Suprapubic skin (tissue), 4 donors: ENCODE data around the gene RARRES1. TPM values are rescaled to one million over a fixed set of nuclear protein-coding genes. Genes with fewer than 3 reads are reported as not detected.

ENCODE experiments used
- DNase-seq, 2 donors: peaks; one replicate each; pipeline ENCODE4 v3.0.0-alpha.2; 2019; ENCODE audit warnings: low spot score in 2 of 2
- H3K27ac ChIP-seq: fragments of 200-600 bp; sonication (generic); one replicate; pipeline ENCODE4 v1.5.1; 2019
- H3K27me3 ChIP-seq: fragments of 200-600 bp; sonication (generic); one replicate; pipeline ENCODE4 v1.5.1; 2019
- H3K36me3 ChIP-seq: fragments of 200-600 bp; sonication (generic); one replicate; pipeline ENCODE4 v1.5.1; 2019
- H3K4me1 ChIP-seq: fragments of 200-600 bp; sonication (generic); one replicate; pipeline ENCODE4 v1.5.1; 2019
- H3K4me3 ChIP-seq: fragments of 200-600 bp; sonication (generic); one replicate; pipeline ENCODE4 v1.5.1; 2019; ENCODE audit warnings: mild to moderate bottlenecking
- H3K9me3 ChIP-seq: fragments of 200-600 bp; sonication (generic); one replicate; pipeline ENCODE4 v1.5.1; 2019
- EP300 ChIP-seq: sonication (generic); formaldehyde crosslinking; IDR thresholded peaks from one replicate; pipeline ENCODE4 v1.6.1; 2017; ENCODE audit warnings: antibody characterized with exemption
- POLR2A ChIP-seq, 2 donors: fragments of 450-650 bp; IDR thresholded peaks; one replicate each; pipeline ENCODE4 v1.6.1; 2017; ENCODE audit warnings: antibody characterized with exemption in 2 of 2, mild to moderate bottlenecking in 2 of 2, moderate library complexity in 2 of 2
- POLR2AphosphoS5 ChIP-seq, 3 donors: sonication (generic); formaldehyde crosslinking; IDR thresholded peaks; one replicate each; pipeline ENCODE4 v1.6.1; 2017; ENCODE audit warnings: antibody characterized with exemption in 3 of 3
- WGBS: methylation state at CpG from one replicate; pipeline ENCODE4 v1.1.5; 2018; 5-methylcytosine and 5-hydroxymethylcytosine counted together
- total RNA-seq, 4 donors: library from RNA; depleted of rRNA; stranded (reverse); fragments of >200 nt; gene quantifications; one replicate each; pipeline ENCODE4 v1.1.0, GENCODE V29; 2016
- TF ChIP-seq, protein P1 (sequence below), 2 donors: fragments of 200-600 bp in 1 of 2; fragments of 450-650 bp in 1 of 2; sonication (generic) in 1 of 2; IDR thresholded peaks; one replicate each; pipeline ENCODE4 v1.5.1; 2016 to 2019; ENCODE audit warnings: antibody characterized with exemption in 2 of 2, mild to moderate bottlenecking in 1 of 2, moderate library complexity in 1 of 2

The RARRES1 gene
- total RNA-seq, 4 donors from 2014 or later: 5.6 to 23.4 (median 19.5) TPM

- TF ChIP-seq, protein P1, sequence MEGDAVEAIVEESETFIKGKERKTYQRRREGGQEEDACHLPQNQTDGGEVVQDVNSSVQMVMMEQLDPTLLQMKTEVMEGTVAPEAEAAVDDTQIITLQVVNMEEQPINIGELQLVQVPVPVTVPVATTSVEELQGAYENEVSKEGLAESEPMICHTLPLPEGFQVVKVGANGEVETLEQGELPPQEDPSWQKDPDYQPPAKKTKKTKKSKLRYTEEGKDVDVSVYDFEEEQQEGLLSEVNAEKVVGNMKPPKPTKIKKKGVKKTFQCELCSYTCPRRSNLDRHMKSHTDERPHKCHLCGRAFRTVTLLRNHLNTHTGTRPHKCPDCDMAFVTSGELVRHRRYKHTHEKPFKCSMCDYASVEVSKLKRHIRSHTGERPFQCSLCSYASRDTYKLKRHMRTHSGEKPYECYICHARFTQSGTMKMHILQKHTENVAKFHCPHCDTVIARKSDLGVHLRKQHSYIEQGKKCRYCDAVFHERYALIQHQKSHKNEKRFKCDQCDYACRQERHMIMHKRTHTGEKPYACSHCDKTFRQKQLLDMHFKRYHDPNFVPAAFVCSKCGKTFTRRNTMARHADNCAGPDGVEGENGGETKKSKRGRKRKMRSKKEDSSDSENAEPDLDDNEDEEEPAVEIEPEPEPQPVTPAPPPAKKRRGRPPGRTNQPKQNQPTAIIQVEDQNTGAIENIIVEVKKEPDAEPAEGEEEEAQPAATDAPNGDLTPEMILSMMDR (IDR thresholded peaks at IDR 0.05): no peak
- TF ChIP-seq POLR2A (IDR thresholded peaks at IDR 0.05): no peak
- TF ChIP-seq POLR2AphosphoS5 (IDR thresholded peaks at IDR 0.05): no peak
- TF ChIP-seq EP300: no peak
- H3K36me3 ChIP-seq: peaks cover 24% of the 10 kb centered on the region
- DNase-seq: no peak
- H3K4me3 ChIP-seq: peak overlapping the region; percentile 63
- no peaks in the 10 kb centered on the region for H3K27me3 ChIP-seq
- peaks cover 15% of the 10 kb centered on the region for H3K4me1 ChIP-seq
- H3K9me3 ChIP-seq: no peaks in the 10 kb centered on the region
- 13% methylated on average over 6 of the region's 6 CpGs for WGBS
- H3K27ac ChIP-seq: peak overlapping the region; percentile 82
These were observed 60.4 kb downstream of the RARRES1 start for GRCh38 chr3:158671821-158672214.

GRCh38 chr3:158668506-158668905, 63.8 kb downstream of the RARRES1 start:
- Histone ChIP-seq H3K27ac (no peak overlapping the region), H3K36me3 (peaks cover 51% of the 10 kb centered on the region), H3K9me3 (no peaks in the 10 kb centered on the region), H3K4me1 (peaks cover 15% of the 10 kb centered on the region), H3K4me3 (no peak overlapping the region), H3K27me3 (no peaks in the 10 kb centered on the region)
- 90% methylated on average over 2 of the region's 2 CpGs for WGBS
- TF ChIP-seq POLR2AphosphoS5 (IDR thresholded peaks at IDR 0.05) (no peak), EP300 (no peak), POLR2A (IDR thresholded peaks at IDR 0.05) (no peak)
- TF ChIP-seq, protein P1 (IDR thresholded peaks at IDR 0.05): no peak
- no peak for DNase-seq

DNA sequence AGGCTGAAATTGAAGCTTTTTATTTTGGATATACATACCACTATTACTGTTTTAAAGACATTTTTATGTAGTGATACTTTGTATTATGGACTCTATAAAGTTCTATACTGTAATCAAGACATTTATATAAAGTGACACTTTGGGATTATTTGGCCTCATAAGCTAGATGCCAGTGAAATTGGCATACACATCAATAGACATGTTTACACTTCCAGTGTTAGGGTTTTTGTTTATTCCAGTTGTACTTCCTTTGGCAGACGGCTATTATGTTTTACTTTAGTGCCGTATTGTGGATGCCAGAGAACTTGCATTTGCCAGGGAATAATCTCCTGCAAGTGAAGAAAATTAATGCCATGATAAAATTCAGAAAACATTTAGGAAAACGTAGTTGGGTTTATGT, 65.8 kb downstream of the RARRES1 start:
- Histone ChIP-seq H3K9me3 (no peaks in the 10 kb centered on the region), H3K27me3 (no peaks in the 10 kb centered on the region), H3K36me3 (peaks cover 68% of the 10 kb centered on the region), H3K27ac (no peak overlapping the region), H3K4me1 (peaks cover 3% of the 10 kb centered on the region), H3K4me3 (no peak overlapping the region)
- whole genome bisulfite sequencing: 78% methylated on average over 3 of the region's 3 CpGs
- no peak for DNase-seq
- TF ChIP-seq POLR2A (IDR thresholded peaks at IDR 0.05): no peak
- no peak for TF ChIP-seq POLR2AphosphoS5 (IDR thresholded peaks at IDR 0.05)
- no peak for TF ChIP-seq EP300
- TF ChIP-seq, protein P1 (IDR thresholded peaks at IDR 0.05): no peak

DNA sequence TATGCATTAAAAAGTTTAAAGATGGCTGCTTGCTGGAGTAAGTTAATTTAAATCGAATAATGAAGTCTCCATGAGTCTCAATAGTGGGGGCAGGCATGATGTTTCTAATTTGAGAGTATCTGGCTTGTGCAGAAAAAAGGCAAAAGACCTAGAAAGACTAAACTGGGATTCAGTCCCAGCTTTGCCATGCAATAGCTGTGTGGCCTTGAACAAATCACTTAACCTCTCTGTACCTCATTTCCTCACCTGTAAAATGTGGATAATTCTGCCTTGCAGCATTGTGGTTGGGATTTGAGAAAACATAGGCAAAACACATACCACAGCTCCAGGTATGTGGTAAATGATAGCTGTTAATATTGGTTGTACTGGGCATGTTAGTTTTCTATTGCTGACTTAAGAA, 68.4 kb downstream of the RARRES1 start:
- Histone ChIP-seq H3K4me3 (no peak overlapping the region), H3K27me3 (no peaks in the 10 kb centered on the region), H3K27ac (no peak overlapping the region), H3K36me3 (peaks cover 87% of the 10 kb centered on the region), H3K4me1 (peaks cover 3% of the 10 kb centered on the region), H3K9me3 (no peaks in the 10 kb centered on the region)
- DNase-seq: no peak
- TF ChIP-seq, protein P1 (IDR thresholded peaks at IDR 0.05): no peak
- TF ChIP-seq EP300 (no peak), POLR2AphosphoS5 (IDR thresholded peaks at IDR 0.05) (no peak), POLR2A (IDR thresholded peaks at IDR 0.05) (no peak)
- 97% methylated on average over 1 of the region's 1 CpG for WGBS

- H3K9me3 ChIP-seq: no peaks in the 10 kb centered on the region
- DNase-seq: no peak
These were observed 69.0 kb downstream of the RARRES1 start for GRCh38 chr3:158663246-158663645.

More at GRCh38 chr3:158663246-158663645, 69.0 kb downstream of the RARRES1 start:
- H3K4me1 ChIP-seq: no peaks in the 10 kb centered on the region
- WGBS: 83% methylated on average over 1 of the region's 1 CpG
- no peak overlapping the region for H3K4me3 ChIP-seq
- TF ChIP-seq, protein P1 (IDR thresholded peaks at IDR 0.05): no peak
- TF ChIP-seq EP300 (no peak), POLR2A (IDR thresholded peaks at IDR 0.05) (no peak), POLR2AphosphoS5 (IDR thresholded peaks at IDR 0.05) (no peak)
- no peaks in the 10 kb centered on the region for H3K27me3 ChIP-seq
- no peak overlapping the region for H3K27ac ChIP-seq
- peaks cover 82% of the 10 kb centered on the region for H3K36me3 ChIP-seq
